ENCODE measurements around the gene HSPE1. TPM values are rescaled to one million over a fixed set of nuclear protein-coding genes. Genes with fewer than 3 reads are reported as not detected.

HSPE1 gene
- total and polyA plus RNA-seq, 2 of the 8 experiments (the other 6 are each of a cell fraction or from before 2014, with no cell fraction given) = 206 to 377 TPM

DNA sequence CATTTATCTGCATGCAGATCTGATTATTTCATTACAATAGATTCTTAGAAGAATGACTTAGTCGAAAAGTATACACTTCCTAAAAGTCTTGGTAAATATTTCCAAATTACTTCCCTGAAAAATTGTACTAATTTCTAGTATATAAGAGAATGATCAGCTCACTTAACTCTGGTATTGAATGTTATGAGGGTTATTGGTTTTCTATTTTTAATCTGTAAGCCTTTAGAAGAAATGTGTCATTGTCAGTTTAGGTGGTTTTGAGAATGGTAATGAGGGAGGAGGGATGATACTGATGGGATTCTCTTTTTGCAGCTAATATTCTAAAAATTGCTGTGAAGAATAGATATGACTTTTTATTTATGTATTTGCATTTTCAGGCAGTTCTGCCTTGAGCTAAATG, 39.6 kb downstream of the HSPE1 start:
- WGBS, 2 experiments (ENCODE audit: extremely low coverage in 1 of 2, insufficient coverage in 1 of 2, insufficient read length in 1 of 2, insufficient replicate concordance in 2 of 2, low coverage in 1 of 2, low lambda C conversion rate in 2 of 2, missing lambda C conversion rate in 1 of 2) = 93% methylated on average over 1 of the region's 1 CpG; no CpG with 5 or more reads in 1 of the 2 experiments
- Histone ChIP-seq H3K4me2 (ENCODE audit: insufficient read depth in 1 of 2, low read depth in 2 of 2, low read length in 2 of 2) (no peak overlapping the region), H3K56ac (replicated peaks; ENCODE audit: insufficient read length, low read depth, low read length) (no peak overlapping the region), H3K4me3 (ENCODE audit: extremely low read depth in 1 of 4, insufficient read depth in 2 of 4, low read depth in 3 of 4, low read length in 4 of 4) (no peak overlapping the region), H3K9me3 (ENCODE audit: insufficient read depth in 2 of 2, low read depth in 1 of 2, low read length in 1 of 2) (no peaks in the 10 kb centered on the region), H3K23me2 (ENCODE audit: low read depth, low read length) (no peaks in the 10 kb centered on the region), H2BK20ac (ENCODE audit: low read length) (no peak overlapping the region), H3K27ac (ENCODE audit: low read depth, low read length) (no peak overlapping the region), H4K5ac (ENCODE audit: insufficient read length, low read depth, low read length) (no peak overlapping the region), H3K18ac (ENCODE audit: extremely low read depth, low read length) (no peak overlapping the region), H2AK5ac (ENCODE audit: low read depth, low read length) (no peak overlapping the region), H3K79me1 (ENCODE audit: low read depth, low read length) (no peaks in the 10 kb centered on the region; the same call in 1 of the 2 replicates), H4K20me1 (replicated peaks in 1 of 2; ENCODE audit: control insufficient read depth in 1 of 2, insufficient read depth in 2 of 2, low read length in 2 of 2) (peaks cover 0 to 3% of the 10 kb centered on the region in 2 experiments), H2BK5ac (ENCODE audit: low read depth, low read length) (no peak overlapping the region), H2AFZ (ENCODE audit: low read length) (no peak overlapping the region), H2BK120ac (replicated peaks; ENCODE audit: low read depth, low read length) (no peak overlapping the region), H4K8ac (ENCODE audit: extremely low read depth, insufficient read depth, low read length) (no peak overlapping the region), H4K91ac (replicated peaks; ENCODE audit: insufficient read length, low read length) (no peak overlapping the region), H3K27me3 (replicated peaks in 1 of 4; ENCODE audit: control insufficient read depth in 3 of 4, extremely low read depth in 1 of 4, insufficient read depth in 3 of 4, low read length in 3 of 4) (no peaks in the 10 kb centered on the region), H2BK12ac (ENCODE audit: low read depth, low read length) (no peak overlapping the region), H3K23ac (ENCODE audit: insufficient read length) (no peak overlapping the region), H3K79me2 (ENCODE audit: control insufficient read depth in 1 of 2, insufficient read depth in 2 of 2, low read length in 2 of 2) (peaks cover 0 to 24% of the 10 kb centered on the region in 2 experiments; a peak in 3 of 4 replicates), H3K4ac (replicated peaks; ENCODE audit: insufficient read length, low read depth, low read length) (no peak overlapping the region), H3K4me1 (replicated peaks in 1 of 4; ENCODE audit: control insufficient read depth in 3 of 4, insufficient read depth in 4 of 4, low read length in 3 of 4) (no peaks in the 10 kb centered on the region), H3K14ac (ENCODE audit: insufficient read length) (no peak overlapping the region), H2BK15ac (ENCODE audit: low read length) (no peak overlapping the region), H3K36me3 (ENCODE audit: control insufficient read depth in 2 of 4, insufficient read depth in 4 of 4, low read length in 3 of 4) (peaks cover 2 to 46% (median 25%) of the 10 kb centered on the region in 4 experiments; a peak in 6 of 8 replicates), H3K9ac (replicated peaks in 1 of 4; ENCODE audit: extremely low read depth in 1 of 4, low read depth in 3 of 4, low read length in 3 of 4) (no peak overlapping the region)
- FAIRE-seq = no peak
- no peak for DNase-seq (ENCODE audit: low read depth in 1 of 2, low spot score in 2 of 2)
- ChIA-PET CTCF (ENCODE audit: partially characterized antibody) (interaction anchor here (1.2 kb wide), 2 partner anchors 9 to 17 kb away, joined by 5 read pairs; no protein-coding TSS in a partner anchor), POLR2A (ENCODE audit: partially characterized antibody) (interaction anchor here (0.6 kb wide), 1 partner anchor 9 kb away, joined by 3 read pairs; no protein-coding TSS in a partner anchor)
- TF ChIP-seq MAFK (IDR thresholded peaks at IDR 0.05; ENCODE audit: low read depth, low read length) (no peak), TCF12 (IDR thresholded peaks at IDR 0.05; ENCODE audit: low read depth, low read length) (no peak), EGR1 (IDR thresholded peaks at IDR 0.05; ENCODE audit: borderline replicate concordance, low read depth, low read length) (no peak), BCL11A (IDR thresholded peaks at IDR 0.05; ENCODE audit: low read depth in 2 of 2, low read length in 2 of 2) (no peak), PHF8 (conservative IDR thresholded peaks at IDR 0.05; ENCODE audit: low read depth, low read length) (no peak), SIRT6 (IDR thresholded peaks at IDR 0.05; ENCODE audit: low read length) (no peak), RNF2 (IDR thresholded peaks at IDR 0.05; ENCODE audit: borderline replicate concordance, low read depth, low read length, missing control alignments, poor library complexity, severe bottlenecking) (no peak), KDM1A (IDR thresholded peaks at IDR 0.05; ENCODE audit: borderline replicate concordance, low read length) (no peak), RAD21 (IDR thresholded peaks at IDR 0.05 in 1 of 2, conservative IDR thresholded peaks at IDR 0.05 in 1 of 2; ENCODE audit: low read depth in 2 of 2, low read length in 2 of 2) (no peak), CTBP2 (IDR thresholded peaks at IDR 0.05; ENCODE audit: borderline replicate concordance, insufficient read depth, insufficient read length, low read length) (no peak), TBP (IDR thresholded peaks at IDR 0.05; ENCODE audit: low read depth, low read length) (no peak), ZNF274 (IDR thresholded peaks at IDR 0.05; ENCODE audit: borderline replicate concordance, extremely low read depth, low read length) (no peak)
- TF ChIP-seq, protein P1, sequence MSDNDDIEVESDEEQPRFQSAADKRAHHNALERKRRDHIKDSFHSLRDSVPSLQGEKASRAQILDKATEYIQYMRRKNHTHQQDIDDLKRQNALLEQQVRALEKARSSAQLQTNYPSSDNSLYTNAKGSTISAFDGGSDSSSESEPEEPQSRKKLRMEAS (IDR thresholded peaks at IDR 0.05) = no peak
